ENCODE results near the gene CD44. TPM values are rescaled to one million over a fixed set of nuclear protein-coding genes. Genes with fewer than 3 reads are reported as not detected.

The CD44 gene
- polyA plus RNA-seq, 2 of the 4 experiments (the other 2 are of a cell fraction), result 309 to 585 TPM

GRCh38 chr11:35177370-35177769, 38.4 kb downstream of the CD44 start (continued):
- no peak for TF ChIP-seq USF2 (IDR thresholded peaks at IDR 0.05)

- WGBS (ENCODE audit: missing lambda C conversion rate), result 91% methylated on average over 3 of the region's 3 CpGs
- no peak for ATAC-seq
- Histone ChIP-seq H3K4me1 (peaks cover 63% of the 10 kb centered on the region), H3K4me3 (no peak overlapping the region), H3K27ac (peak overlapping the region; percentile 5 to 78; a peak in 4 of 6 replicates), H3K4me2 (peak overlapping the region; percentile 43), H3K9me3 (no peaks in the 10 kb centered on the region)
- CTCF ChIA-PET, result interaction anchor here (1.1 to 1.5 kb wide), 6 partner anchors 9 to 217 kb away, joined by 3 to 5 read pairs (median 3); no protein-coding TSS in a partner anchor
- POLR2A ChIA-PET, result no interaction called here
- no peak for DNase-seq (ENCODE audit: low read depth in 1 of 2, low spot score in 1 of 2)
- TF ChIP-seq CEBPB (IDR thresholded peaks at IDR 0.05), result peak in 1 of 2 experiments; percentile 37; a peak in 2 of 4 replicates
- TF ChIP-seq MYC (IDR thresholded peaks at IDR 0.05; ENCODE audit: borderline replicate concordance, low read length), result no peak
- no peak for FAIRE-seq
Measured at GRCh38 chr11:35178067-35178805, 39.3 kb downstream of the CD44 start.

GRCh38 chr11:35178873-35179272, 39.9 kb downstream of the CD44 start:
- no peaks in the 10 kb centered on the region for H3K9me3 ChIP-seq
- ATAC-seq (no peak; a peak in 1 of 6 replicates), FAIRE-seq (no peak), DNase-seq (ENCODE audit: low read depth in 1 of 2, low spot score in 1 of 2) (no peak)
- WGBS (ENCODE audit: missing lambda C conversion rate), result 72% methylated on average over 2 of the region's 2 CpGs
- CTCF ChIA-PET, result interaction anchor here (1.1 to 1.5 kb wide), 6 partner anchors 9 to 216 kb away, joined by 3 to 5 read pairs (median 3); no protein-coding TSS in a partner anchor
- H3K4me3 ChIP-seq, result no peak overlapping the region
- H3K4me1 ChIP-seq, result peaks cover 57% of the 10 kb centered on the region
- H3K4me2 ChIP-seq, result peak overlapping the region; percentile 43
- POLR2A ChIA-PET, result no interaction called here
- TF ChIP-seq CHD2 (IDR thresholded peaks at IDR 0.05; ENCODE audit: low read length, partially characterized antibody), result no peak
- no peak for TF ChIP-seq HOXB5 (CRISPR knock-in tag; IDR thresholded peaks at IDR 0.05)
- H3K27ac ChIP-seq, result peak overlapping the region; percentile 42 to 78; a peak in 5 of 6 replicates

- peaks cover 50% of the 10 kb centered on the region for H3K4me1 ChIP-seq
- ATAC-seq (peak; percentile 28 to 37; a peak in 2 of 6 replicates), DNase-seq (ENCODE audit: low read depth in 1 of 2, low spot score in 1 of 2) (no peak), FAIRE-seq (no peak)
- ChIA-PET CTCF (interaction anchor here (0.9 to 1.5 kb wide), 7 partner anchors 10 to 215 kb away, joined by 3 to 5 read pairs (median 3); no protein-coding TSS in a partner anchor), POLR2A (no interaction called here)
- H3K9me3 ChIP-seq, result no peaks in the 10 kb centered on the region
- TF ChIP-seq CHD2 (IDR thresholded peaks at IDR 0.05; ENCODE audit: low read length, partially characterized antibody), result no peak
- TF ChIP-seq BHLHE40 (IDR thresholded peaks at IDR 0.05; ENCODE audit: low read depth, low read length), result no peak
- TF ChIP-seq MYC (IDR thresholded peaks at IDR 0.05; ENCODE audit: borderline replicate concordance, low read length), result no peak
- no peak for TF ChIP-seq POLR2AphosphoS2 (conservative IDR thresholded peaks at IDR 0.05; ENCODE audit: low read length)
- no peak for TF ChIP-seq KDM5A (IDR thresholded peaks at IDR 0.05)
- no peak for TF ChIP-seq REST (IDR thresholded peaks at IDR 0.05)
- no peak for TF ChIP-seq NFE2L2 (conservative IDR thresholded peaks at IDR 0.05; ENCODE audit: low read length)
- WGBS (ENCODE audit: missing lambda C conversion rate), result 61% methylated on average over 2 of the region's 2 CpGs
- H3K4me2 ChIP-seq, result peak overlapping the region; percentile 43
- no peak overlapping the region for H3K4me3 ChIP-seq
- H3K27ac ChIP-seq, result peak overlapping the region; percentile 42 to 78; a peak in 5 of 6 replicates
Measured at GRCh38 chr11:35179466-35180135, 40.6 kb downstream of the CD44 start.

All from A549 (cell line).